Measurements from ENCODE around the gene ALDH8A1. TPM values are rescaled to one million over a fixed set of nuclear protein-coding genes. Genes with fewer than 3 reads are reported as not detected.

Gene ALDH8A1
- total and polyA plus RNA-seq, 10 donors: 0.52 to 5.7 (median 1.1) TPM

GRCh38 chr6:134884752-134885151 is 65.1 kb downstream of the ALDH8A1 start:
- 88 to 94% (median 92%) methylated on average over 3 of the region's 3 CpGs for WGBS, 5 donors

DNA sequence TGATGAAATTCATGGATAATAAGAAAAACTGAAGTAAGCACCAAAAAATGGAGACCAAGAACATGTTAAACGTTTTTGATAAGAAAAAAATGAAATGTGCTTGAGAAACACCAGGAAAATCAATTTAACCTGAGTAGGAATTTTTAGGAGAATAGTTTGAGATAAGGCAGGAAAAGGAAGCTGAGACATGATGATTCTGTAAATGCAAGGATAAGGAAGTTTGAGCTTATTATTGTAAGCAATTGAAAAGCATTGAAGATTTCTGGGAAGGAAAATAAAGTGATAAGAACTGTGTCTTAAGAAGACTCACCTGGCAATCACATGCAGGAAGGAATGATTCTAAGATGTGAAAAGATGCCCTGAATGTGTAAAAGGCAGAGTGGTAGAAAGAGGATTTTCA is 66.6 kb downstream of the ALDH8A1 start:
- Histone ChIP-seq H3K9me3 (no peaks in the 10 kb centered on the region), H3K4me3 (no peak overlapping the region), H3K27me3 (replicated peaks in 1 of 7) (peaks cover 0 to 15% (median 0%) of the 10 kb centered on the region in 7 donors), H3K4me1 (peaks cover 0 to 5% (median 0%) of the 10 kb centered on the region in 6 donors), H3K27ac (no peak overlapping the region), H3K36me3 (no peaks in the 10 kb centered on the region)
- TF ChIP-seq CTCF (IDR thresholded peaks at IDR 0.05 in 8 of 11, conservative IDR thresholded peaks at IDR 0.05 in 3 of 11) (no peak), POLR2AphosphoS5 (IDR thresholded peaks at IDR 0.05) (no peak), POLR2A (IDR thresholded peaks at IDR 0.05) (no peak)
- 21 to 43% (median 30%) methylated on average over 1 of the region's 1 CpG for WGBS, 5 donors
- intact Hi-C loops (cut with DNase I; ENCODE audit: low total_unique reads): loop anchor here (10.0 kb wide), 1 partner anchor 729 kb away; no protein-coding TSS in a partner anchor
- DNase-seq: no peak

More at GRCh38 chr6:134884752-134885151, 65.1 kb downstream of the ALDH8A1 start:
- intact Hi-C loops (cut with DNase I; ENCODE audit: low total_unique reads): loop anchor here (10.0 kb wide), 1 partner anchor 730 kb away; no protein-coding TSS in a partner anchor
- no peak for TF ChIP-seq POLR2AphosphoS5 (IDR thresholded peaks at IDR 0.05)
- no peak for TF ChIP-seq POLR2A (IDR thresholded peaks at IDR 0.05)
- TF ChIP-seq CTCF (IDR thresholded peaks at IDR 0.05 in 8 of 11, conservative IDR thresholded peaks at IDR 0.05 in 3 of 11): no peak
- Histone ChIP-seq H3K27ac (no peak overlapping the region), H3K36me3 (no peaks in the 10 kb centered on the region), H3K4me1 (peaks cover 0 to 5% (median 0%) of the 10 kb centered on the region in 6 donors), H3K9me3 (no peaks in the 10 kb centered on the region), H3K4me3 (no peak overlapping the region), H3K27me3 (replicated peaks in 1 of 7) (peaks cover 0 to 15% (median 0%) of the 10 kb centered on the region in 7 donors)
- no peak for DNase-seq

GRCh38 chr6:134882426-134883038 is 67.4 kb downstream of the ALDH8A1 start:
- Histone ChIP-seq H3K4me3 (no peak overlapping the region), H3K36me3 (no peaks in the 10 kb centered on the region), H3K27ac (no peak overlapping the region), H3K4me1 (peaks cover 0 to 5% (median 0%) of the 10 kb centered on the region in 6 donors), H3K27me3 (replicated peaks in 1 of 7) (peaks cover 0 to 15% (median 0%) of the 10 kb centered on the region in 7 donors), H3K9me3 (no peaks in the 10 kb centered on the region)
- WGBS, 5 donors: 18 to 96% (median 55%) methylated on average over 10 of the region's 10 CpGs
- no peak for TF ChIP-seq POLR2AphosphoS5 (IDR thresholded peaks at IDR 0.05)
- TF ChIP-seq CTCF (IDR thresholded peaks at IDR 0.05 in 8 of 11, conservative IDR thresholded peaks at IDR 0.05 in 3 of 11): peak; percentile 39 to 91 (median 69)
- no peak for DNase-seq
- intact Hi-C loops (cut with DNase I; ENCODE audit: low total_unique reads): loop anchor here (10.0 kb wide), 1 partner anchor 728 kb away; no protein-coding TSS in a partner anchor

- Histone ChIP-seq H3K4me3 (no peak overlapping the region), H3K4me1 (peaks cover 0 to 5% (median 0%) of the 10 kb centered on the region in 6 donors), H3K9me3 (peaks cover 0 to 3% (median 0%) of the 10 kb centered on the region in 8 donors), H3K27me3 (replicated peaks in 1 of 7) (peaks cover 0 to 15% (median 0%) of the 10 kb centered on the region in 7 donors), H3K36me3 (no peaks in the 10 kb centered on the region), H3K27ac (no peak overlapping the region)
- no peak for TF ChIP-seq POLR2A (IDR thresholded peaks at IDR 0.05)
- no peak for TF ChIP-seq POLR2AphosphoS5 (IDR thresholded peaks at IDR 0.05)
- TF ChIP-seq CTCF (IDR thresholded peaks at IDR 0.05 in 8 of 11, conservative IDR thresholded peaks at IDR 0.05 in 3 of 11): no peak
- 29 to 45% (median 36%) methylated on average over 5 of the region's 5 CpGs for WGBS, 5 donors
- no peak for DNase-seq
- intact Hi-C loops (cut with DNase I; ENCODE audit: low total_unique reads): loop anchor here (10.0 kb wide), 1 partner anchor 726 kb away; no protein-coding TSS in a partner anchor
Observed at GRCh38 chr6:134880487-134881190, 69.3 kb downstream of the ALDH8A1 start.
